Kidney capillary endothelial cell (primary cell): ENCODE measurements around the gene PRR16.

Experiments used
- DNase-seq: peaks from one replicate; pipeline ENCODE4 v3.0.0-alpha.2; 2018; ENCODE audit warnings: low spot score

Gene PRR16

DNA sequence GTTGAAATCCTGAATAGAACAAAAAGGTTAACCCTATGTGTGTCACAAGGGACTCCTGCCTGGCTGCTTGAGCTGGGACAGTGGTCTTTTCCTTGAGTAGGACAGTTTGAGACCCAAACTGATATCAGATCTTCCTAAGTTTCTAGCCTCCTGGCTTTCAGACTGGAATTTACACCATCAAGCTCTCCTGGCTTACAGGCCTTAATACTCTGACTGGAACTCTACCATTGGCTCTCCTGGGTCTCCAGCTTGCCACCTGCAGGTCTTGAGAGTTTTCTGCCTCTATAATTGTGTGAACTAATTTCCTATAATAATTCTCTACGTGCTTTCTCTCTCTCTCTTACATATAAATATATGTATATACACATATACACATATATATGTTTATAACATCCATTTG lies 112.5 kb downstream of the PRR16 start:
- DNase-seq = no peak

- no peak for DNase-seq
Measured at GRCh38 chr5:120582635-120583034, 118.5 kb downstream of the PRR16 start.

DNA sequence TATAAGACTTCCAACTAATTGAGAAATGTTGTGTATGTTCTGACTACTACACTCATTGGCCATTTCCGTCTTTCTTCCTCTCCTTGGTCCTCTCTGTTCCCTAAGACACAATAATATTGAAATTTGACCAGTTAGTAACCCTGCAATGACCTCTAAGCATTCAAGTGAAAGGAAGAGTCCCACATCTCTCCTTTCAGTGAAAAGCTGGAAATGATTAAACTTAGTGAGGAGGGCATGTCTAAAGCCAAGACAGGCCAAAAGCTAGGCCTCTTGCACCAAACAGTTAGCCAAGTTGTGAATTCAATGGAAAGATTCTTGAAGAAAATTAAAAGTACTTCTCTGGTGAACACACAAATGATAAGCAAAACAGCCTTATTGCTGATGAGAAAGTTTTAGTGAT lies 122.5 kb downstream of the PRR16 start:
- DNase-seq = no peak

- no peak for DNase-seq
Measured at GRCh38 chr5:120591911-120592310, 127.8 kb downstream of the PRR16 start.

DNA sequence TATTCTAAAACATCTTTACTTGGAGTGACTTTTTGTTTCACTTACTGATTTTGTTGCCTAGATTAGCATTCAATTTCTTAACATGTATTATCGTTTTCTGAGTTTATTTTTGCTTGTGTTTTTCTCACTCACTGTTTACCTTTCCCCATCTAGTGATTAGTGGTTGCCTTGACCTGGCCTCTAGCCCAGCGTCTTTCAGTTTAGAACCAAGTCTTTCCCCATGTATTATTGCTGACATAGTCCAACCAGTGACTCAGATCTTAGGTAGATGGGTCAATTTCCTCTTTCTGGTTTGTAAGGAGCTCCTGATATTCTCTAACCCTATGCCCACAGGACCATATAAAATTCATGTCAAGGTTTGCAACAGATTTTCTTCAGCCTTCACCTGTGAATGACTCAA lies 135.5 kb downstream of the PRR16 start:
- no peak for DNase-seq

DNA sequence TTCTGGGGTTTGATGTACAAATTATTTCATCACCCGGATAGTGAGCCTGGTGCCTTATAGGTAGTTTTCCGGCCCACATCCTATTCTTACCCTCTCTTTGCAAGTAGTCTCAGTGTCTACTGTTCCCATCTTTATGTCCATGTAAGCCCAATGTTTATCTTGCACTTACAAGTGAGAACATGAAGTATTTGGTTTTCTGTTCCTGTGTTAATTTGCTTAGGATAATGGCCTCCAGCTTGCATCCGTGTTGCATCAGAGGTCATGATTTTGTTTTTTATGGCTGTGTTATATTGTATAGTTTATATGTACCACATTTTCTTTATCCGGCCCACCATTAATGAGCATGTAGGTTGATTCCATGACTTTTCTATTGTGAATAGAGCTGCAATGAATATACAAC lies 136.5 kb downstream of the PRR16 start:
- DNase-seq = no peak

- no peak for DNase-seq
Measured at GRCh38 chr5:120602033-120602432, 137.9 kb downstream of the PRR16 start.

DNA sequence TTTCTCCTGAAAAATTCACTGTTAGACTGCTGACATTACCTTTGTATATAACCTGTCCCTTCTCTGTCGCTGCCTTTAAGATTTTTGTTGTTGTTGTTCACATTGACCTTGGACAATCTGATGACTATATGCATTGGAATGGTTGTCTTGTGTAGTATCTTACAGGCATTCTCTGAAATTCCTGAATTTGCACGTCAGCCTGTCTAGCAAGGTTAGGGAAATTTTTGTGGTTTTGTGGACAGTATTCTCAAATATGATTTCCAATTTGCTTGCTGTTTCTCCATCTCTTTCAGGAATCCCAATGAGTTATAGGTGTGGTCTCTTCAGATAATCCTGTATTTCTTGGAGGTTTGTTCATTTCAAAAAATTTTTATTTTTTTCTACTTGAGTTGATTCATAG lies 140.8 kb downstream of the PRR16 start:
- peak; percentile 0 for DNase-seq

DNA sequence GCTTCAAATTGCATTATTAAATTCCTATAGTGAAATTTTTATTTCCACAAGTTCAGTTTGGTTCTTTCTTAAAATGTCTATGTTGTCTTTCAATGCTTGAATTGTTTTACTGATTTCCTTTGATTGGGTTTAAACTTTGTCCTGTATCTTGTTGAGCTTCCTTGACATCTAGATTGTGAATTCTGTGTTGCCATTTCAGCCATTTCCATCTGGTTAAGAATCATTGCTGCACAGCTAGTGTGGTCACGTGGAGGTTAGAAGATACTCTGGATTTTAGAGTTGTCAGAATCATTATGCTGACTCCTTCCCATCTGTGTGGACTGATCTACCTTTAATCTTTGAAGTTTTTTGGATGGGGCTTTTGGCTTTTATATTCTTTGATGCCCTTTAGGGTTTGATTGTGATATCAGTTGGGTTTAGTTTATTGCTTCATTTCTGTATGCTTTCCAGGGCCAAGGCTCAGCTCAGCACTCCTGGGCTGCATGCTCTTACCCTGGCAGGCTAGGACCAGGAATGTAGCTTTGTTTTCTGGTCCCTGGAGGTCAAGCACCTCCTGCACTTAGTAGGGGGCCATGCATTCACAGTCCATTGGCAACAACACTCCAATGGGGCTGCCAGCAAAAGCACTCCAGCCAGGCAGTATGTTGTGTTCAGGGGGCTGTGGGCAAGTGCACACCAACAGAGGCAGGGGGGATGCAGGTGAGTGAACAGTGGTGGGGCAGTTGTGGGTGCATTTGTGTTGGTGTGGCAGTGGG lies 141.4 kb downstream of the PRR16 start:
- DNase-seq = no peak

DNA sequence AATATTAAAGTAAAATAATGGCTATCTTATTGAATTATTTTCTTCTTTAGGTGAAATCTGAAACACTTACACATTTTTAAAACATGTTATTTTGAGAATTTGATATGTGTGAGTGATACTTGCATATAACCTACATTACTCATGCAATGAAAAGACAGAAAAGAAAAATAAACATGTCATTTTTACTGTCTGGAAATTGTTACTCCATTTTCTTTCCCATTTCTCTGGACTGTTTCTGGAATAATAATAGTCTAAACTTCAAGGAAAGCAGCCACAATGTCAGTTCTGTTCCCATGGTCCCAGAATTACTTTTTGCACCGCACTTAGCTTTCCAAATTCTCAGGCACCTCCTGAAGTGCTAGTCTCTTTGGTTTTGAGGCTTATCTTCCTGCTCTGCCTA lies 145.5 kb downstream of the PRR16 start:
- no peak for DNase-seq

DNA sequence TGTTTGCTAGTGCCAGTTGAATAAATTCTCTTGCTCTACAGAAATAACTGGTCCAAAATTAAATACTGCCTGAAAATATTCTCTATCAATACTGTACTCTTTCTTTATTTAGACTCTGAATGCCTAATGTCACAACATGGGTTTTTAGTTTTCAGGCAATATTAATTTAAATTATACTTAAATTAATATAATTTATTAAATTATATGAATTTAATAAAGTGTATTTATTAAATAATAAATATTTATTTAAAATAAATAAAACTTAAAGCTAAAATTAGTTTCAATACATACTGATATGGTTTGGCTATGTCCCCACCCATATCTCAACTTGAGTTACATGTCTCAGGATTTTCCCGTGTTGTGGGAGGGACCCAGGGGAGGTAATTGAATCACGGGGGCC lies 146.0 kb downstream of the PRR16 start:
- no peak for DNase-seq

DNA sequence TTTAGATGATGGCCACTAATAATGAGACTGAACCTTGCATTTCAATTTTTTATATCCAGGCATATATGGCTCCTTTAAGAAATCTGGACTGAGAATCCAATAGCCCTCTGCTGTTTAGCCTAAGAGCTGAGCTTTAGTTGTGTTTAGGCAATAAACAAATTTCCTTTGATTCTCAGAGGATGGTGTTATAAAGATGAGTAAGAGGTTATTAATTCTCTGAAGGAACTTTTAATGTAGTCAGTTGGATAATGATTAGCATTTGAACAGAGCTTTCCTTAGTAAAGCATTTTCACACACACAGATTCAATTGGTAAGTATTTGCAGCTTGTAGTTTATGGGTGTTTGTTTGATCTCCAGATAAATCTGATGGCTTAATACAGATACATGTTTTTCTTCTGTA lies 149.6 kb downstream of the PRR16 start:
- DNase-seq = no peak

DNA sequence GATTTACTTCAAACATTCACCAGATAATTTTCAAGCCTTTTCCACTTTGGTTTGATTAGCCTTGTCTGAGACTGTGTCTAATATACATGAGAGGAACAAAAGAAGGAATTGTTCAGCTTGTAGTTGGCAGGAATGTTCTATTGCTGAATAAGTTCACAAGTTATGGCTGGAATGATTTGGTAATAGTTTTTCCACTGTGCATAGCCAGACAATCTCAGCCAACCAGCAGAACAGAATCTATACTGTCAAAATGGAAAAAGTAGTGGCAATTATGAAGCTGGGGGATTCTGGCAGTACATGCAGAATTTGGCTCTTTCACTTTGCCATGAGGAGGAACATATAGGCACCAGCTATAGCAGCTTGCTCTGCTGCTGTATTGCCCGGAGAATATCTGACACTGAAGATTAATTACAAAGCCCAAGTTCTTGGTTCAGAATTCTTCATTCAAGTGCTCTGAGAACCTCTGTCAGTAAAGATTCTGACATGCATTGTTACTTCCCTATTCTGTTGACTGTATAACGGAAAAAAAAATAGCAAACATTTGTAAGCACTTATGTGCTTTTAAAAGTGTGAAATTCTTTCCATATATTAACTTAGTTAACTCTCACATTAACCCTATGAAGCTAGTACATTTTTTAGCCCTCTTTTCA lies 150.6 kb downstream of the PRR16 start:
- no peak for DNase-seq

- DNase-seq = no peak
Measured at GRCh38 chr5:120615967-120616645, 152.0 kb downstream of the PRR16 start.

GRCh38 chr5:120621339-120621738 lies 157.2 kb downstream of the PRR16 start:
- DNase-seq = no peak

GRCh38 chr5:120624021-120624563 lies 160.0 kb downstream of the PRR16 start:
- DNase-seq = no peak

DNA sequence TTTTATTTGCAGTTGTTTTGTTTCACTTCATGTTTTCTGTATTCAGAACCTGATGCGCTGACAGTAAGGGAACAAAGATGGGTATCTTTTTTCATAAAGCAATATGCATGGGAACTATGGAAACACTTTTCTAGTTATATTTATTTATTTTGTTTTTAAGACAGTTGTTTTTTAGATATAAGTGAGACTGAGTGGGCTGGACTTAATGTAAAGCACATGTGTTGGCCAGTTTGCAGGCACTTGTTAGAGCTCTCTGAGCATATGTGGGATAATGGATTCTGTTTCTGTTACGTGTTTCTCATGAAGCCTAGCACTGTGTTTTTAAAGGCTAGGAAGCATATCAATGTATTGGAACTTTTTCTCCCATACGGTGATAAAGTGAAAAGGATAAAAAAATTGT lies 164.1 kb downstream of the PRR16 start:
- no peak for DNase-seq

- DNase-seq = no peak
Measured at GRCh38 chr5:120630550-120630949, 166.4 kb downstream of the PRR16 start.

DNA sequence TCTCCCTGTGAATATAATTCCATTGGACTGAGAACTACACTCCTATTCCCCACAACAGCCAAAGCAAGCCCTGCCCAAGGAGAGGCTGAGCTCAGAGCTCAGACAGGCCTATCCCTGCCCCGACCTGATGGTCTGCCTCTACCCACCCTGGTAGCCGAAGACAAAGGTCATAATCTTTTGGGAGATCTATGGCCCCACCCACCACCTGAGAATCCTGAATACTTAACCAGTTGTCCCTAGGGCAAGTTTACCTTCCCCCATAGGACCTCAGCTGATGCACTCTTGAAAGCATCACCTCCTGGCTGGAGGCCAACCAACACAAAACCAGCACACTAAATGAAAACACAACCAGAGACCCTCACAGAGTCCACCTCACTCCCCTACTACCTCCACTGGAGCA lies 167.5 kb downstream of the PRR16 start:
- no peak for DNase-seq

DNA sequence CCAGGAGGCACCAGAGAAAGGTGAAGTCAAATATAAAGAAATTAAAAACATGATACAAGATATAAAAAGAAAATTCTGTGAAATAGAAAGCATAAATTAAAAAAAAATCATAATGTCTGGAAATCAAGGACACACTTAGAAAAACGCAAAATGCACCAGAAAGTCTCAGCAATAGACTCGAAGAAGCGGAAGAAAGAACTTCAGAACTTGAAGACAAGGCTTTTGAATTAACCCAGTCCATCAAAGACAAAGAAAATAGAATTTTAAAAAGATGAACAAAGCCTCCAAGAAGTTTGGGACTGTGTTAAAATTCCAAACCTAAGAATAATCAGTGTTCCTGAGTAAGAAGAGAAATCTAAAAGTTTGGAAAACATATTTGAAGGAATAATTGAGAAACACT lies 168.3 kb downstream of the PRR16 start:
- DNase-seq = no peak

GRCh38 chr5:120638449-120638848 lies 174.3 kb downstream of the PRR16 start:
- DNase-seq = no peak

- no peak for DNase-seq
Measured at GRCh38 chr5:120640778-120641177, 176.7 kb downstream of the PRR16 start.

DNA sequence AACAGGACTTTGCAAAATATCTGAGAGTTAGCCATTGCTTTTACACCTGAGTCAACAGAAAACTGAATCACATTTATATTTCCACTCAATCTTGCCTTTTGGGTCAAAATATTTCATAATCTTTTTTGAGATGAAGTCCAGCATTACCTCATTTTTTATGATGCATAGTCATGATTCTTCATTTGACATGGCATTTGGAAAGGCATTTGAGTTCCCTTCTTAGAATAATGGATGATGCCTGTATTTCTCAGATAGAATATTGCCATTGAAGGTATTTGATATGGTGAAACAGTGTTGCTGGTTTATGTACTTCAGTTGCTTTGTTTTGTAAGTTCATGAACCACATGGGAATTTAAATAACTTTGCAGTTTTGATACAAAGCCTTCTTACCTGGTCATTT lies 180.4 kb downstream of the PRR16 start:
- DNase-seq = no peak
